Lower leg skin (tissue), 4 donors: ENCODE data around the gene ZNF341. TPM values are rescaled to one million over a fixed set of nuclear protein-coding genes. Genes with fewer than 3 reads are reported as not detected.
"Not testable (repeated sequence)": the region's sequence is repeated elsewhere in the genome, so short reads cannot be mapped to it uniquely, and the experiment has no call there.

Source experiments
- DNase-seq, 2 donors: peaks; one replicate each; pipeline ENCODE4 v3.0.0-alpha.2; 2019; ENCODE audit warnings: low spot score in 2 of 2
- H3K4me3 ChIP-seq: fragments of 200-600 bp; sonication (generic); 2 replicates; pipeline ENCODE4 v1.5.1; 2017; ENCODE audit warnings: mild to moderate bottlenecking, low read depth; ENCODE audit not compliant: poor library complexity, severe bottlenecking
- CTCF ChIP-seq, 3 donors: fragments of 450-650 bp; IDR thresholded peaks; one replicate each; pipeline ENCODE4 v1.5.1; 2016; ENCODE audit warnings: antibody characterized with exemption in 3 of 3, mild to moderate bottlenecking in 3 of 3, moderate library complexity in 2 of 3
- POLR2A ChIP-seq, 2 donors: fragments of 450-650 bp; IDR thresholded peaks; one replicate each; pipeline ENCODE4 v1.6.1; 2016 to 2017; ENCODE audit warnings: antibody characterized with exemption in 2 of 2, mild to moderate bottlenecking in 1 of 2, moderate library complexity in 1 of 2
- WGBS, 2 donors: methylation state at CpG; one replicate each; pipeline ENCODE4 v1.1.5; 2018; 5-methylcytosine and 5-hydroxymethylcytosine counted together
- intact Hi-C: fragments of 100-400 bp; cut with DNase I; formaldehyde crosslinking; loops from one replicate; pipeline ENCODE4 v1.15.0; 2023; ENCODE audit warnings: low total_unique reads
- total RNA-seq, 4 donors: library from RNA; depleted of rRNA; stranded (reverse); fragments of >200 nt; gene quantifications; one replicate each; pipeline ENCODE4 v1.1.0, GENCODE V29; 2016

ZNF341 gene
- total RNA-seq, 4 donors from 2014 or later = 3.5 to 5.4 (median 4.2) TPM

GRCh38 chr20:33791540-33791939 is 59.7 kb downstream of the ZNF341 start:
- no peak for TF ChIP-seq POLR2A (IDR thresholded peaks at IDR 0.05)
- TF ChIP-seq CTCF (IDR thresholded peaks at IDR 0.05) = no peak
- no peak for DNase-seq
- H3K4me3 ChIP-seq = no peak overlapping the region
- WGBS, 2 donors = 86 to 94% methylated on average over 7 to 8 of the region's 9 CpGs
- intact Hi-C loops = no loop called here

- intact Hi-C loops = no loop called here
- DNase-seq = no peak
- WGBS, 2 donors = 65 to 72% methylated on average over 13 of the region's 13 CpGs
- TF ChIP-seq POLR2A (IDR thresholded peaks at IDR 0.05) (no peak), CTCF (IDR thresholded peaks at IDR 0.05) (peak in 1 of 3 donors; percentile 12)
- H3K4me3 ChIP-seq = no peak overlapping the region
These were observed 60.3 kb downstream of the ZNF341 start for GRCh38 chr20:33791959-33792597.

GRCh38 chr20:33792598-33792989 is 60.8 kb downstream of the ZNF341 start:
- intact Hi-C loops, H3K4me3 ChIP-seq, DNase-seq: not testable (repeated sequence)
- 52 to 62% methylated on average over 3 of the region's 3 CpGs for WGBS, 2 donors

- no peak for DNase-seq
- intact Hi-C loops = no loop called here
- no peak overlapping the region for H3K4me3 ChIP-seq
- TF ChIP-seq CTCF (IDR thresholded peaks at IDR 0.05) (no peak), POLR2A (IDR thresholded peaks at IDR 0.05) (no peak)
- WGBS, 2 donors = 43 to 50% methylated on average over 21 of the region's 21 CpGs
These were observed 61.5 kb downstream of the ZNF341 start for GRCh38 chr20:33793011-33793931.

GRCh38 chr20:33796263-33796906 is 64.6 kb downstream of the ZNF341 start:
- WGBS, 2 donors = 62 to 68% methylated on average over 9 of the region's 9 CpGs
- TF ChIP-seq CTCF (IDR thresholded peaks at IDR 0.05) = no peak
- TF ChIP-seq POLR2A (IDR thresholded peaks at IDR 0.05) = no peak
- DNase-seq = no peak
- intact Hi-C loops = no loop called here
- no peak overlapping the region for H3K4me3 ChIP-seq
